GM12878 (cell line): Measurements from ENCODE around the gene SLCO3A1. TPM values are rescaled to one million over a fixed set of nuclear protein-coding genes. Genes with fewer than 3 reads are reported as not detected.

ENCODE experiments used
- CREB1 ChIP-seq: IDR thresholded peaks from 2 replicates; pipeline ENCODE4 v1.6.1; 2012; ENCODE audit warnings: low read depth, mild to moderate bottlenecking, inconsistent platforms
- FOXM1 ChIP-seq: IDR thresholded peaks from 2 replicates; pipeline ENCODE4 v1.6.1; 2012; ENCODE audit warnings: low read depth, mild to moderate bottlenecking, inconsistent platforms, low read length, moderate library complexity
- HDAC6 ChIP-seq: fragments of 200-600 bp; sonication (generic); IDR thresholded peaks from one replicate; pipeline ENCODE4 v1.8.0; 2017; ENCODE audit warnings: antibody characterized with exemption; ENCODE audit not compliant: unreplicated experiment
- IKZF2 ChIP-seq, 2 experiments: fragments of 450-650 bp; IDR thresholded peaks; 2 replicates each; pipeline ENCODE4 v1.6.1; 2017; ENCODE audit warnings: mild to moderate bottlenecking in 2 of 2, moderate library complexity in 2 of 2
- JUNB ChIP-seq: IDR thresholded peaks from 2 replicates; pipeline ENCODE4 v1.6.1; 2016; ENCODE audit warnings: antibody characterized with exemption, mild to moderate bottlenecking
- MXI1 ChIP-seq: fragments of 150-350 bp; IDR thresholded peaks from 2 replicates; pipeline ENCODE4 v1.6.1; 2011; ENCODE audit warnings: low read depth, mild to moderate bottlenecking, inconsistent platforms, low read length, improper control_type of control experiment
- NFXL1 ChIP-seq: fragments of 450-650 bp; IDR thresholded peaks from 2 replicates; pipeline ENCODE4 v1.6.1; 2017; ENCODE audit warnings: antibody characterized with exemption, mild to moderate bottlenecking, borderline replicate concordance
- PAX8 ChIP-seq: fragments of 450-650 bp; IDR thresholded peaks from 2 replicates; pipeline ENCODE4 v1.6.1; 2017; ENCODE audit warnings: mild to moderate bottlenecking, moderate library complexity
- SKIL ChIP-seq: fragments of 450-650 bp; IDR thresholded peaks from 2 replicates; pipeline ENCODE4 v1.6.1; 2017; ENCODE audit warnings: mild to moderate bottlenecking, low read depth, inconsistent platforms; ENCODE audit not compliant: poor library complexity, severe bottlenecking
- ZNF592 ChIP-seq: fragments of 450-650 bp; IDR thresholded peaks from 2 replicates; pipeline ENCODE4 v1.6.1; 2017; ENCODE audit warnings: mild to moderate bottlenecking, moderate library complexity
- polyA plus RNA-seq, 11 experiments: library from polyadenylated mRNA; depleted of rRNA in 4 of 11; unstranded in 6 of 11; stranded (reverse) in 5 of 11; fragments of >200 nt; fragmentation: Nextera tagmentation in 4 of 11; fragmentation: Illumina TruSeq in 1 of 11; extraction: Ambion mirVana in 4 of 11; extraction: Trizol in 1 of 11; gene quantifications; 1 replicate in 1 of 11; 2 replicates in 10 of 11; pipeline versions ENCODE4 v1.2.1 to v1.2.3, GENCODE V29; 2011 to 2016; ENCODE audit warnings: inconsistent platforms in 2 of 11, missing spikeins in 2 of 11, low read depth in 1 of 11
- total RNA-seq, 4 experiments: library from RNA; depleted of rRNA in 3 of 4; stranded (reverse); fragments of >200 nt in 3 of 4; fragmentation: Illumina TruSeq in 1 of 4; extraction: Trizol in 1 of 4; gene quantifications; 2 replicates each; pipeline versions ENCODE4 v1.2.1 to v1.2.3, GENCODE V29; 2013 to 2021

The SLCO3A1 gene
- total and polyA plus RNA-seq, 10 of the 15 experiments (the other 5 are each of a cell fraction or from before 2014, with no cell fraction given): 0.05 to 5.9 (median 0.31) TPM

- TF ChIP-seq CREB1 (no peak), NFXL1 (no peak), JUNB (no peak), IKZF2 (IDR thresholded peaks at IDR 0.05) (no peak), PAX8 (no peak), ZNF592 (no peak), FOXM1 (no peak), SKIL (no peak), MXI1 (no peak), HDAC6 (no peak)
- TF ChIP-seq, all 136 proteins: peak for 0
Observed at GRCh38 chr15:91924837-91925495, 71.5 kb downstream of the SLCO3A1 start (continued).
